ENCODE data around the gene CPN2. TPM values are rescaled to one million over a fixed set of nuclear protein-coding genes. Genes with fewer than 3 reads are reported as not detected.

The CPN2 gene
- total RNA-seq, 2 experiments from 2014 or later: not detected

DNA sequence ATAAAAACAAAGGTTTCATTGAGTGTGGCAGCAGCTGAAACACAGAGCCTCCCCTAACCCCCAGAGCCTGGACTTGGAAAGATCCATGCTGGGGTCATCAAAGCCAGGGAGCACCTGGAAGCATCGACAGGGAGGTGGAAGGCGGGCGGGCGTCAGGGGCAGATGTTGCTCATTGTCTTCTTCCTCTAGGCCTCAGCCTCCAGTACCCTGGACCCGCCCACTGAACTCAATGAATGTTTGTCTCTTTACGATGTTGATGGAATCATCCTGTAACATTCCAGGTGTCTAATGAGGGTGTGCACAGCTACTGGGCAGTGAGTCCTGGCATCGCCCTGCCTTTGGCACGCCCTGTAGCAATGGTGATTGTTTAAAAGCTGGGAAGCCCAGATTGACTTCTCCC lies 38.1 kb upstream of the CPN2 start:
- Mint-ChIP-seq H3K9me3 (peaks cover 7% of the 10 kb centered on the region), H3K27me3 (peaks cover 9% of the 10 kb centered on the region), H3K36me3 (peaks cover 2% of the 10 kb centered on the region), H3K4me1 (ENCODE audit: low read depth) (no peaks in the 10 kb centered on the region), H3K27ac (no peak overlapping the region), H3K4me3 (no peak overlapping the region)
- POLR2A ChIA-PET: no interaction called here
- no peak for DNase-seq
- intact Hi-C loops (cut with micrococcal nuclease): no loop called here
- CTCF ChIA-PET: interaction anchor here (0.9 to 1.3 kb wide), 2 partner anchors 10 to 44 kb away, joined by 3 to 6 read pairs; partner anchors contain the start of gene GP5

DNA sequence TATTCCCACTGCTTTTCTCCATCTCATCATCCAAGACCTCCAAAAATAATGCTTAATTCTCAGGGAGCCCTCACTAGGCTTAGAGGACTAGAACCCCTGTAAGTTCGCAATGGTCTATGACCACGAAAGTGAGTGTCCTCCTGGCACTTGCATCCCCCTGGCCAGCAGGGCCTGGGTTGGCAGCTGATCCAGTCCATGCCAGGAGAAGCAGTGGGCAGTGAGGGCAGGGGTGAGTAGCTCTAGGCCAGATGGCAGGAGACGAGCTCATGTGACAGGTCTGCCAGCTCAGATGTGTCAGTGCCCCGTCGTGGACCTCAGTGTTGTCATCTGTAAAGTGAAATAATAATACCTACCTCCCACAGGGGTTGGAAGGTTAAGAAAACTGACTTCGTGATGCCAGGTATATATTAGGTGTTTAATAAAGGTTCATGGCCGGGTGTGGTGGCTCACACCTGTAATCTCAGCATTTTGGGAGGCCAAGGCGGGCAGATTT lies 36.8 kb upstream of the CPN2 start:
- H3K4me3 Mint-ChIP-seq: no peak overlapping the region
- POLR2A ChIA-PET: no interaction called here
- intact Hi-C loops (cut with micrococcal nuclease): no loop called here
- H3K4me1 Mint-ChIP-seq (ENCODE audit: low read depth): no peaks in the 10 kb centered on the region
- CTCF ChIA-PET: interaction anchor here (0.6 to 1.0 kb wide), 2 partner anchors 9 to 56 kb away, joined by 3 read pairs; no protein-coding TSS in a partner anchor
- no peak overlapping the region for H3K27ac Mint-ChIP-seq
- DNase-seq: no peak
- H3K36me3 Mint-ChIP-seq: peaks cover 2% of the 10 kb centered on the region
- peaks cover 9% of the 10 kb centered on the region for H3K27me3 Mint-ChIP-seq
- H3K9me3 Mint-ChIP-seq: peaks cover 7% of the 10 kb centered on the region

DNA sequence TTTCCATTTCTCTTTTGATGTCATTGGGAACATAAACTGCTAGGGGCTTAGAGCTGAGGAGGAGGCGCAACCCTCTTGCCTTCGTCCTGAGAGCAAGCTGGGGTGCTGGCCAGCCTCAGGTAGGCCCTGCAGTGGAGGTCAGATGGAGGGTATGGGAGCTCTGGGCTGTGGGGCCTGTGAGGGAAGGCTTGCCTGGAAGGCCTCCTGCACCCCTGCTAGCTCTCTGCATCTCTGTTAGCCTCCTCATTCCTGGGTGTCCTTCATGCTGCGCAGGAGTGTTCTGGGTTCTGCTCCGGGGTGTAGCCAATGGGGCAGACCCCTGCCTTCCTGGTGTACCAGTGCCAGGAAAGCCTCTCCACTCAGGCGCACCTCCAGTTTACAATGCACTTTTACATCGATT lies 36.1 kb upstream of the CPN2 start:
- intact Hi-C loops (cut with micrococcal nuclease): no loop called here
- no peak for DNase-seq
- Mint-ChIP-seq H3K36me3 (peaks cover 2% of the 10 kb centered on the region), H3K27me3 (peaks cover 6% of the 10 kb centered on the region), H3K27ac (no peak overlapping the region), H3K4me3 (no peak overlapping the region), H3K4me1 (ENCODE audit: low read depth) (no peaks in the 10 kb centered on the region), H3K9me3 (peaks cover 7% of the 10 kb centered on the region)
- ChIA-PET POLR2A (no interaction called here), CTCF (interaction anchor here (1.0 to 2.2 kb wide), 2 partner anchors 9 to 53 kb away, joined by 3 to 6 read pairs; no protein-coding TSS in a partner anchor)

DNA sequence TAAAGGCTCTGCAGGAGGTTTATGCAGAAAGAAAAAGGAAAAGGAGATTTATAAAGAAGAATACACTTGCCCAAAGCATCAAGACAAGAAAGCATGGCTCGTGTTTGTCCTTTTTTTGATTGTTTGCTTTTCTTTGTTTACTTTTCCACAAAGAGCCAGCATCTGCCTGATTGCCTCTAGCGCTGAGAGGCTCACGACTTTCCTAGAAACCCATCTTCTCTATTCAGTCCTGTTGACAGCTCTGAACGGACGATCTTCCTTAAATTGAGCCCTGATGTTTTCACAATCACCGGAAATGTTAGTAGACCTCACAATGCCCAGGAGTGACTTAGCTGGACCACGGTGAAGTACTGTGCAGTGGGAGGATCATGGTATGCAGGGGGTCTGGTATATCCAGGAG lies 35.5 kb upstream of the CPN2 start:
- peaks cover 6% of the 10 kb centered on the region for H3K27me3 Mint-ChIP-seq
- no peak overlapping the region for H3K27ac Mint-ChIP-seq
- DNase-seq: no peak
- no peaks in the 10 kb centered on the region for H3K4me1 Mint-ChIP-seq (ENCODE audit: low read depth)
- ChIA-PET POLR2A (no interaction called here), CTCF (interaction anchor here (1.3 to 2.2 kb wide), 2 partner anchors 12 to 53 kb away, joined by 3 to 6 read pairs; no protein-coding TSS in a partner anchor)
- H3K4me3 Mint-ChIP-seq: no peak overlapping the region
- peaks cover 7% of the 10 kb centered on the region for H3K9me3 Mint-ChIP-seq
- intact Hi-C loops (cut with micrococcal nuclease): no loop called here
- peaks cover 2% of the 10 kb centered on the region for H3K36me3 Mint-ChIP-seq

DNA sequence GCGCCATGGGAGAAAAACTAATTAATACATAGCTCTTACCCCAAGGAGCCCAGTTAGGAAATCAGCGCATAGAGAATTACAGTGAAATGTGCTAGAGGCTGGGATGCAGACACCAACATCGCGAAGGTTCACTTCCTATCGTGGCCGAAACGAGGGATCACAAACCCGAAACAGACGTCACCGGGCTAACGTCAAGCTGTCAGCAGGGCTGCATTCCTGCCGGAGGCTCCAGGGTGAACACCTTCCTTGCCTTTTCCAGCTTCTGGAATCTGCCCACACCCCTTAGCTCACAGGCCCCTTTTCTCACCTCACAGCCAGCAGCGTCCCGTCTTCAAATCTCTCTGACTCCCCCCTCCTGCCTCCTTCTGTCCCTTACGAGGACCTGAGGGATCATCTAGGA lies 34.9 kb upstream of the CPN2 start:
- DNase-seq: no peak
- H3K4me1 Mint-ChIP-seq (ENCODE audit: low read depth): no peaks in the 10 kb centered on the region
- H3K4me3 Mint-ChIP-seq: no peak overlapping the region
- ChIA-PET CTCF (interaction anchor here (1.0 to 2.2 kb wide), 3 partner anchors 11 to 52 kb away, joined by 3 to 6 read pairs (median 3); no protein-coding TSS in a partner anchor), POLR2A (no interaction called here)
- intact Hi-C loops (cut with micrococcal nuclease): no loop called here
- peaks cover 6% of the 10 kb centered on the region for H3K27me3 Mint-ChIP-seq
- H3K9me3 Mint-ChIP-seq: peaks cover 7% of the 10 kb centered on the region
- peaks cover 2% of the 10 kb centered on the region for H3K36me3 Mint-ChIP-seq
- no peak overlapping the region for H3K27ac Mint-ChIP-seq

DNA sequence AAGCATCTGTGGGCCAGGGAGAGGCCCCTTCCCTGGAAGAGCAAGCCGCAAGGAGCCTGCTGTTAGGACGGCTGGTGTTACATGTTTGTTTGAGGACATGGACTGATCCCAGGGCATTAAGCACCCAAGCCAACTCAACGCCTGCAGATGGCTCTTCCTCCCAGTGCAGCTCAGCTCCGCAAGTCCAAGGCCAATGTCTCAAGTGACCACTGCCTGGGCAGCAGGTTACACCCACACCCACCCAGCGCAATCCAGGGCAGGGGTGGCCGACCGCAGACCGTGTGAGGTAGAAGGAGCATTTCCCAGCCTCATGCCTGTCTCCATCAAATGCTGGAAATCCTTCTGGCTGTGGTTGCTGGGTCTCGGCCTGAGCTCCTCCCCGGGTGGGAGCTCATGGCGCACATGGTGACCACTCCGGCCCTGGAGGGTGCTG lies 33.5 kb upstream of the CPN2 start:
- intact Hi-C loops (cut with micrococcal nuclease): no loop called here
- no peaks in the 10 kb centered on the region for H3K9me3 Mint-ChIP-seq
- peaks cover 2% of the 10 kb centered on the region for H3K36me3 Mint-ChIP-seq
- H3K4me3 Mint-ChIP-seq: no peak overlapping the region
- peaks cover 3% of the 10 kb centered on the region for H3K27me3 Mint-ChIP-seq
- no peak for DNase-seq
- no peak overlapping the region for H3K27ac Mint-ChIP-seq
- H3K4me1 Mint-ChIP-seq (ENCODE audit: low read depth): no peaks in the 10 kb centered on the region
- ChIA-PET CTCF (interaction anchor here (1.2 kb wide), 1 partner anchor 41 kb away, joined by 7 read pairs; no protein-coding TSS in a partner anchor), POLR2A (no interaction called here)

DNA sequence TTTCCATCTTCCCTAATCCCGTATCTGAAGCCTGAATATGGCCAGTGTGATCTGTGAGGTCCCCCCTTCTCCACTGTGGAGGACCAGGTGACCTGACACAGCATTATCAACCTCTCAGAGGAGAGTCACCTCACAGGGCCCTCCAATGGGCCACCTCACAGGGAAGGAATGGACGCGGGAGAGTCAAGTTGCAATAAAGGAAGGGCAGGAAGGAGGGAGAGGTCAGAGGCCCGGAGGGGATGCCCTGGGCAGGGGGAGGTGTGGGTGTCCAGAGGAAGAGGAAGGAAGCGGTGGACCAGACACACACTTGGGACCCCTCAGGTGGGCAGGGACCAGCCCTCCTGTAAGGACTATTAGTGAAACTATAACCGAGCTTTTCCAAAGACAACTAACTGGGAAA lies 33.0 kb upstream of the CPN2 start:
- no peaks in the 10 kb centered on the region for H3K36me3 Mint-ChIP-seq
- H3K27me3 Mint-ChIP-seq: peaks cover 3% of the 10 kb centered on the region
- H3K4me3 Mint-ChIP-seq: no peak overlapping the region
- intact Hi-C loops (cut with micrococcal nuclease): no loop called here
- no peaks in the 10 kb centered on the region for H3K4me1 Mint-ChIP-seq (ENCODE audit: low read depth)
- no peaks in the 10 kb centered on the region for H3K9me3 Mint-ChIP-seq
- DNase-seq: no peak
- H3K27ac Mint-ChIP-seq: no peak overlapping the region
- ChIA-PET POLR2A (no interaction called here), CTCF (interaction anchor here (1.2 kb wide), 1 partner anchor 40 kb away, joined by 7 read pairs; no protein-coding TSS in a partner anchor)

DNA sequence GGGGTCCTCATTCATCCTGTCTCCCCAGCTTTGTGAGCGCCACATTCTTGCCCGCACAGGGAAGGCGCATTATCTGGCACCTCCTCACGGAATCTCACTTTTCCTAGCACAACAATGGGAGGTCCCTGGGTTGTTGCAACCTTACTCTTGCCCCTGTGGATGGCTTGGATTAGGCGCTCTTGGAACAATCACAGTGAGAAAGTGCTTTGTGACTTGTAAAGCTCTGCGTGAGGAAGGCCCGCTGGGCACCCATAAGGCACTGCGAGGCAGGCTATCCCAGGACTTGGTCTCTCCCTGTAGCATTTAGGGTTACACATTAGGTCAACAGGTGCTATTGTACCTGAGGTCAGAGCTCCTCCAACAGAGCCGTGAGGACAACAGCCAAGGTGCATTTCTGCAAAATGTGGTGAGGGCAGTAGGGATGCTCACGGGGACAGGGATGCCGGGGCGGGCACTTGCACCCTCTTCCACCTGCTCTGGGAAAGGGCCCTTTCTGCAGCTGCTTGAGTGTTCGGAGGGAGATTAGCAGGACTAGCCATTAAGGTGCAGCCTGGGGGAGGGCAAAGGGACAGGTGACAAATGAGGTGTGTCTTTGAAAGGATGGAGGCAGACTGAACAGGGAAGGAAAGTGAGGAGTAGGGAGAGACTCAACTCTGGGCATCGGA lies 32.3 kb upstream of the CPN2 start:
- Mint-ChIP-seq H3K27ac (no peak overlapping the region), H3K36me3 (no peaks in the 10 kb centered on the region)
- CTCF ChIA-PET: no interaction called here

DNA sequence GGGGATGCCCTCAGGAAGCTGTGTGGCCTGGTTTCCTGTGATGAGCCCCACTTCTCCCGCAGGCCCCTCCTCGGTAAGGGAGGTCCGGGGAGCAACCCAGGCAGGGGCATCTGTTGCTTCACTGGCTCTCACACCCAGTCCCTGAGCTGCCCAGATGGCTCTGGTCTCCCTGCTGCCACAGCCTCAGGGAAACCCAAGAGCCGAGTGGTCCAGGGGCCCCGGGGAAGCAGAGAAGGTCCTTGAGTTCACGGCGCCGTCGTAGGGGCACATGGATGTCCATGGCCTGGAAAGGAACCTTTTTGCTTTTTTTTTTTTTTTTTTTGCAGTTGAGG lies 31.7 kb upstream of the CPN2 start:
- Mint-ChIP-seq H3K9me3 (no peaks in the 10 kb centered on the region), H3K27ac (no peak overlapping the region), H3K4me1 (ENCODE audit: low read depth) (no peaks in the 10 kb centered on the region), H3K27me3 (peaks cover 9% of the 10 kb centered on the region), H3K36me3 (no peaks in the 10 kb centered on the region), H3K4me3 (no peak overlapping the region)
- intact Hi-C loops (cut with micrococcal nuclease): no loop called here
- POLR2A ChIA-PET: no interaction called here
- CTCF ChIA-PET: no interaction called here
- DNase-seq: no peak

More for the DNA sequence above, 32.3 kb upstream of the CPN2 start:
- POLR2A ChIA-PET: no interaction called here
- Mint-ChIP-seq H3K4me1 (ENCODE audit: low read depth) (no peaks in the 10 kb centered on the region), H3K27me3 (peaks cover 7% of the 10 kb centered on the region), H3K9me3 (no peaks in the 10 kb centered on the region), H3K4me3 (no peak overlapping the region)
- intact Hi-C loops (cut with micrococcal nuclease): no loop called here
- DNase-seq: no peak

DNA sequence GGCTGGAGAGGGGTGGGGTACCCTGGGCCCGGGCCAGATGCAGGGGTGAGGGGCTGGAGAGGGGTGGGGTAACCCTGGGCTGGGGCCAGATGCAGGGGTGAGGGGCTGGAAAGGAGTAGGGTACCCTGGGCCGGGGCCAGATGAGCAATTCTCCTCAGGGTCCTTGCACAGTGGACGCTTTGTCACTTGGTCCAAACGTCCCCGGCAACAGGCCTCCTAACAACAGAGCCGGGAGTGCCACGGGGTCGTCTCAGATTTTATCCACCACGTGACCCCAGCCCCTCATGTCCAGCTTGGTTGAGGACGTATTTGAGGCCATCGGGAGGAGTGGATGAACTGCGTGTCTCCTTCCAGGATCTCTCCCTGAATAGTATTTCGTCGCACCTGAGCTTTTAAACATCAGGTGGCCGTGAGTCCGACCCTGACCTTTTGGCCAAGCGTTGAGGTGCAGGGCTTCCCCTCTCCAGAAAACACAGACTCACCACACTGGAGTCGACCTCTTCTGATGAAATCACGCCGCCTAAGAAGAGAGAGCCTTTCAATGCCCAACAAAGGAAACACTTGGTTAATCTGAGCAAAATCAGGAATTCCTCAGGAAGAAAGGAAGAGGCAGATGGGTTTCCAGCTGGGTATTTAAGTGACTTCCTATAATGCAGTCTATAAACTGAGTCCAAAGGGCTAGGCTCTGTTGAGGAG lies 31.2 kb upstream of the CPN2 start:
- H3K9me3 Mint-ChIP-seq: no peaks in the 10 kb centered on the region
- no peak for DNase-seq
- H3K36me3 Mint-ChIP-seq: no peaks in the 10 kb centered on the region
- intact Hi-C loops (cut with micrococcal nuclease): no loop called here
- H3K27me3 Mint-ChIP-seq: peaks cover 7% of the 10 kb centered on the region
- no peak overlapping the region for H3K27ac Mint-ChIP-seq
- CTCF ChIA-PET: no interaction called here
- H3K4me3 Mint-ChIP-seq: no peak overlapping the region
- POLR2A ChIA-PET: no interaction called here
- no peaks in the 10 kb centered on the region for H3K4me1 Mint-ChIP-seq (ENCODE audit: low read depth)

DNA sequence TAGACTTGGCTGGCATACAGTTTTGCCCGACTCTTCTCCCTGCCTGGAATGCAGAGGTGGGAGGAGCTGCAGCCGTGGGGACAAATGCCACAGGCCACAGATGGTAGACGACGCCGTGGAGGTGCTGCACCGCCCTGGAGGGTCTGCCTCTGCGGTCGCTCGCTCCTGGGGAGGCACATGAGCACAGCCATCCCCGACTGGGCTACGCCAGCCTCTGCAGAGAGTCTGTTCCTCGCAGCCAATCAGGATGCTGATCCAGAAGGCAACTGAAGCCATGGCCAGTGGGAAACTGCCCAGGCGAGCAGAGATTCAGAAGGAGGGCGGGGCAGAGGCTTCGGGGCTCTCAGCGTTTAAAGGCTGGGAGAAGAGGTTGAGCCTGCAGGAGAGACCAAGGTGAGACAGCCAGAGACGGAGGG lies 30.3 kb upstream of the CPN2 start:
- ChIA-PET CTCF (no interaction called here), POLR2A (no interaction called here)
- Mint-ChIP-seq H3K4me1 (ENCODE audit: low read depth) (no peaks in the 10 kb centered on the region), H3K36me3 (no peaks in the 10 kb centered on the region), H3K27ac (no peak overlapping the region), H3K27me3 (peaks cover 7% of the 10 kb centered on the region), H3K9me3 (no peaks in the 10 kb centered on the region), H3K4me3 (no peak overlapping the region)
- no peak for DNase-seq
- intact Hi-C loops (cut with micrococcal nuclease): no loop called here

DNA sequence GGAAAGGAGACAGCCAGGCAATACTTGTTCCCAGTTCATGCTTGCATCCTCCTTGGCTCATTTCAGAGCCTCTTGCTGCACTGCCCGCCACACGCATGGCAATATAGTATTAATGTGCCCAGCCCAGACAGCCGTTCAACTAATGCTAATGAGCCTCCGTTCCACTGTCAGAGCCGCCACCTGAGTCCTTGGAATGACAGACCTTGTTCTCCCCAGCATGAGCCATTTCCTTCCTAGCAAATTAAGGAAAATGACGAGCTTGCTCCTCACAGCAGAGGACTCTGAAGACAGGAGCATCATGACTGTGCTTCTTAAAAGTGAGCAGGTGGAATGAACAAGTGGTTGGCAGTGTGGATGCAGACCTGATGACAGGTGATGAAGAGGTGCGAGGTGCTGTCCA lies 29.2 kb upstream of the CPN2 start:
- intact Hi-C loops (cut with micrococcal nuclease): no loop called here
- Mint-ChIP-seq H3K36me3 (no peaks in the 10 kb centered on the region), H3K27ac (no peak overlapping the region), H3K27me3 (peaks cover 10% of the 10 kb centered on the region), H3K9me3 (no peaks in the 10 kb centered on the region), H3K4me1 (ENCODE audit: low read depth) (no peaks in the 10 kb centered on the region), H3K4me3 (no peak overlapping the region)
- POLR2A ChIA-PET: no interaction called here
- no peak for DNase-seq
- CTCF ChIA-PET: no interaction called here

All from activated CD4-positive, alpha-beta memory T cell treated with anti-CD3 and anti-CD28 coated beads for 36 hours (primary cell).